Upper lobe of left lung (tissue), 6 donors: ENCODE measurements around the gene CAPZB. TPM values are rescaled to one million over a fixed set of nuclear protein-coding genes. Genes with fewer than 3 reads are reported as not detected.

Experiments
- ATAC-seq, 2 donors: fragments of 200-7000 bp; cut with Tn5 transposase; one replicate each; pipeline ENCODE4 v1.9.1; 2022; ENCODE audit warnings: mild to moderate bottlenecking in 2 of 2, moderate library complexity in 2 of 2; ENCODE audit not compliant: low FRiP score in 2 of 2
- DNase-seq, 2 donors: peaks; one replicate each; pipeline ENCODE4 v3.0.0-alpha.2; 2019 to 2020
- H3K27ac ChIP-seq, 4 donors: fragments of 200-600 bp; sonication (generic); one replicate each; pipeline ENCODE4 v1.5.1; 2016 to 2019
- H3K27me3 ChIP-seq, 4 donors: fragments of 200-600 bp; sonication (generic); one replicate each; pipeline ENCODE4 v1.5.1; 2017 to 2019
- H3K36me3 ChIP-seq, 4 donors: fragments of 200-600 bp; sonication (generic); one replicate each; pipeline ENCODE4 v1.5.1; 2016 to 2019
- H3K4me1 ChIP-seq, 4 donors: fragments of 200-600 bp; sonication (generic); one replicate each; pipeline ENCODE4 v1.5.1; 2018 to 2019
- H3K4me3 ChIP-seq, 4 donors: fragments of 200-600 bp; sonication (generic); one replicate each; pipeline ENCODE4 v1.5.1; 2017 to 2019; ENCODE audit warnings: mild to moderate bottlenecking in 2 of 4, moderate library complexity in 1 of 4
- H3K9me3 ChIP-seq, 4 donors: fragments of 200-600 bp; sonication (generic); one replicate each; pipeline ENCODE4 v1.5.1; 2018 to 2019
- CTCF ChIP-seq, 6 experiments: fragments of 450-650 bp in 4 of 6; fragments of 200-600 bp in 2 of 6; sonication (generic) in 2 of 6; IDR thresholded peaks; one replicate each; pipeline ENCODE4 v1.5.1; 2016 to 2019; ENCODE audit warnings: antibody characterized with exemption in 6 of 6
- EP300 ChIP-seq, 4 donors: sonication (generic); formaldehyde crosslinking; IDR thresholded peaks; one replicate each; pipeline ENCODE4 v1.5.1; 2017; ENCODE audit warnings: antibody characterized with exemption in 4 of 4, control low read depth in 2 of 4
- POLR2A ChIP-seq, 4 donors: fragments of 450-650 bp; IDR thresholded peaks; one replicate each; pipeline ENCODE4 v1.5.1; 2016 to 2017; ENCODE audit warnings: antibody characterized with exemption in 4 of 4, mild to moderate bottlenecking in 2 of 4
- POLR2AphosphoS5 ChIP-seq, 2 donors: sonication (generic); formaldehyde crosslinking; IDR thresholded peaks; one replicate each; pipeline ENCODE4 v1.5.1; 2017; ENCODE audit warnings: antibody characterized with exemption in 2 of 2
- WGBS, 2 donors: methylation state at CpG; one replicate each; pipeline ENCODE4 v1.1.5; 2017 to 2018; 5-methylcytosine and 5-hydroxymethylcytosine counted together
- total RNA-seq, 6 donors: library from RNA; depleted of rRNA in 4 of 6; stranded (reverse); fragments of >200 nt in 4 of 6; gene quantifications; one replicate each; pipeline versions ENCODE4 v1.1.0 to v1.2.1, GENCODE V29; 2016 to 2021
- donor health status: DM: no; HTN: no; CAD: no; lungs with moderate emphysema.
- donor health status: DM: no; HTN: yes; CAD: no; lungs with severe emphysema.

Gene CAPZB
- total RNA-seq, 6 donors from 2014 or later: 96.4 to 303 (median 144) TPM

- DNase-seq: no peak
- peaks cover 20 to 55% (median 44%) of the 10 kb centered on the region in 4 donors for H3K4me1 ChIP-seq
- WGBS, 2 donors: 90 to 94% methylated on average over 5 of the region's 5 CpGs
- TF ChIP-seq CTCF (IDR thresholded peaks at IDR 0.05) (no peak), POLR2A (IDR thresholded peaks at IDR 0.05) (no peak), EP300 (IDR thresholded peaks at IDR 0.05) (no peak), POLR2AphosphoS5 (IDR thresholded peaks at IDR 0.05) (no peak)
- peak overlapping the region in 1 of 4 donors; percentile 84 for H3K27ac ChIP-seq
- no peaks in the 10 kb centered on the region for H3K9me3 ChIP-seq
- no peak overlapping the region for H3K4me3 ChIP-seq
- no peak for ATAC-seq
- no peaks in the 10 kb centered on the region for H3K27me3 ChIP-seq
- peaks cover 4 to 47% (median 29%) of the 10 kb centered on the region in 4 donors for H3K36me3 ChIP-seq
Observed at GRCh38 chr1:19372136-19372514, 113.2 kb downstream of the CAPZB start.

GRCh38 chr1:19371226-19372135 lies 113.9 kb downstream of the CAPZB start:
- Histone ChIP-seq H3K4me3 (no peak overlapping the region), H3K27me3 (no peaks in the 10 kb centered on the region), H3K4me1 (peaks cover 20 to 55% (median 49%) of the 10 kb centered on the region in 4 donors), H3K27ac (peak overlapping the region in 3 of 4 donors; percentile 47 to 84 (median 81)), H3K9me3 (no peaks in the 10 kb centered on the region), H3K36me3 (peaks cover 4 to 41% (median 24%) of the 10 kb centered on the region in 4 donors)
- no peak for TF ChIP-seq CTCF (IDR thresholded peaks at IDR 0.05)
- no peak for TF ChIP-seq POLR2A (IDR thresholded peaks at IDR 0.05)
- TF ChIP-seq POLR2AphosphoS5 (IDR thresholded peaks at IDR 0.05): no peak
- TF ChIP-seq EP300 (IDR thresholded peaks at IDR 0.05): no peak
- DNase-seq (no peak), ATAC-seq (no peak)
- WGBS, 2 donors: 90 to 91% methylated on average over 21 to 23 of the region's 23 CpGs

- H3K27ac ChIP-seq: peak overlapping the region; percentile 49 to 84 (median 74)
- DNase-seq: peak; percentile 80 to 85
- peak; percentile 39 to 89 for ATAC-seq
Observed at GRCh38 chr1:19370453-19371170, 114.7 kb downstream of the CAPZB start.

GRCh38 chr1:19369396-19370090 lies 115.8 kb downstream of the CAPZB start:
- H3K9me3 ChIP-seq: no peaks in the 10 kb centered on the region
- peaks cover 22 to 59% (median 54%) of the 10 kb centered on the region in 4 donors for H3K4me1 ChIP-seq
- 67 to 74% methylated on average over 16 of the region's 16 CpGs for WGBS, 2 donors
- H3K27ac ChIP-seq: peak overlapping the region; percentile 49 to 84 (median 74)
- no peak overlapping the region for H3K4me3 ChIP-seq
- TF ChIP-seq CTCF (IDR thresholded peaks at IDR 0.05): no peak
- no peak for TF ChIP-seq POLR2A (IDR thresholded peaks at IDR 0.05)
- TF ChIP-seq EP300 (IDR thresholded peaks at IDR 0.05): no peak
- no peak for TF ChIP-seq POLR2AphosphoS5 (IDR thresholded peaks at IDR 0.05)
- DNase-seq (peak in 1 of 2 donors; percentile 71), ATAC-seq (peak in 1 of 2 donors; percentile 61)
- H3K27me3 ChIP-seq: no peaks in the 10 kb centered on the region
- peaks cover 0 to 21% (median 10%) of the 10 kb centered on the region in 4 donors for H3K36me3 ChIP-seq

More at GRCh38 chr1:19370453-19371170, 114.7 kb downstream of the CAPZB start:
- Histone ChIP-seq H3K9me3 (no peaks in the 10 kb centered on the region), H3K4me3 (no peak overlapping the region), H3K36me3 (peaks cover 4 to 32% (median 17%) of the 10 kb centered on the region in 4 donors), H3K27me3 (no peaks in the 10 kb centered on the region), H3K4me1 (peaks cover 22 to 55% (median 53%) of the 10 kb centered on the region in 4 donors)
- 50 to 51% methylated on average over 13 of the region's 13 CpGs for whole genome bisulfite sequencing, 2 donors
- TF ChIP-seq CTCF (IDR thresholded peaks at IDR 0.05): no peak
- peak in 1 of 2 donors; percentile 4 for TF ChIP-seq POLR2AphosphoS5 (IDR thresholded peaks at IDR 0.05)
